ENCODE data around the gene RNF141.

Gene RNF141

GRCh38 chr11:10519630-10520029 lies 21.4 kb downstream of the RNF141 start:
- no peak for DNase-seq

- no peak for DNase-seq
These were observed 22.1 kb downstream of the RNF141 start for GRCh38 chr11:10518891-10519290.

DNA sequence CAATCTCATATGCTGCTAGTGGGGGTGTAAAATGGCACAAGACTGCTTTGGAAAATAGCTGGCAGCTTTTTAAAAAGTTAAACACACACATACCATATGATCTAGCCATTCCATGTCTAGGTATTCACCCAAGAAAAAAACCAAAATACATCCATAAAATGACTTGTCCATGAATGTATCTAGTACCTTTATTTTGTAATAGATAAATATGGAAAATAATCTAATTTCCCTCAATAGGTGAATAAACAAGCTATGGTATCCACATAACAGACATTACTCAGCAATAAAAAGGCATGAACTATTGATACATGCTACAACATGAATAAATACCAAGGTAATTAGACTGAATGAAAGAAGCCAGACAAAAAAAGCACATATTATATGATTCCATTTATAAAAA lies 22.9 kb downstream of the RNF141 start:
- no peak for DNase-seq

GRCh38 chr11:10515418-10515817 lies 25.6 kb downstream of the RNF141 start:
- DNase-seq = no peak

- no peak for DNase-seq
These were observed 26.3 kb downstream of the RNF141 start for GRCh38 chr11:10514709-10515108.

DNA sequence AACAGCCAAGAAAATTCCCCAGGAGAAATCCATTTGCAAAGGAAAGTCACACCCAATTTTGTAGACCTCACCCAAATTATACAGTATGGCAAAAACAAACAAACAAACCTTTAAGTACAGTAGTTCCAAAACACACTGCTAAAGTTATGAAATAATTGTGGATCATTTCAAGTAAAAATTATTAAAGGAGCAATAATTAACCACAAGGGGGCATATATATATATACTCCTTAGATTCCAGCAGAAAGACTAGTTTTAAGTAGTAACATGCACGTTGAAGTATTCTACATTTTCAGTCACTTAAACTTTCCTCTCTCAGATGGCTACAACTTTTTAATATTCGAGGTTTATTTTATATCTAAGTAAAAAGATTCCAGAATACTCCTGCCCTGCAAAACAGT lies 26.8 kb downstream of the RNF141 start:
- DNase-seq = no peak

DNA sequence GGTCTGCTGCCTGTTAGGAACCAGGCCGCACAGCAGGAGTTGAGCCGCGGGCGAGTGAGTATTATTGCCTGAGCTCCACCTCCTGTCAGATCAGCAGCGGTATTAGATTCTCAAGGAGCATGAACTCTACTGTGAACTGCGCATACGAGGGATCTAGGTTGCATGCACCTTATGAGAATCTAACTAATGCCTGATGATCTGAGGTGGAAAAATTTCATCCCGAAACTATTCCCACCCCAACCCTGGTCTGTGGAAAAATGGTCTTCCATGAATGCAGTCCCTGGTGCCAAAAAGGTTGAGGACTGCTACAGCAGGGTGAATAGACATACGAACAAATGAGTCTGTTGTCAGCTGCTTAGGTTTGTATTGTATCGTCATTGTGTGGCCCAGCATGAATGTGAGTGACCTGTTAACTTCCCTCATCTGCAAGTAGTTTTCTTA lies 29.8 kb downstream of the RNF141 start:
- DNase-seq = no peak

GRCh38 chr11:10506008-10506370 lies 35.0 kb downstream of the RNF141 start:
- DNase-seq = no peak

GRCh38 chr11:10505278-10506007 lies 35.5 kb downstream of the RNF141 start:
- no peak for DNase-seq

- no peak for DNase-seq
These were observed 36.5 kb downstream of the RNF141 start for GRCh38 chr11:10504490-10504889.

- DNase-seq = no peak
These were observed 37.1 kb downstream of the RNF141 start for GRCh38 chr11:10503777-10504480.

GRCh38 chr11:10503221-10503620 lies 37.8 kb downstream of the RNF141 start:
- DNase-seq = no peak

DNA sequence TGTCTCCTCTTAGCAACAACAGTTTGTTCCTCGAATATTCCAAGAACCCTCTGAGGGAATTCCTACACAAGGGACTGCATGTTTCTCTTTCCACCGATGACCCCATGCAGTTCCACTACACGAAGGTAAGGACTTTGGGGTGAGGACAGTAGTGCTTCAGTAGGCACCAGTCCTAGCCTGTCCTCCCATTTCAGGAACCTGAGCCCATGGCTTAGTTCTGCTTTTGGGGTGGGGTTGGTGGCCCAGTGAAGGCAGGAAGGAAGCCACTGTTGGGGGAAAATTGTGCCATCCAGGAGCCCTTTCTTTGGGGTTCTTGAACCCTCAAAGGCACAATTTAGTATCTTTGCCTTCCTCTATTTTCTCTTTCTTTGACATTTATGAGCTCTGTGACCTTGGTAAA lies 38.2 kb downstream of the RNF141 start:
- DNase-seq = no peak

DNA sequence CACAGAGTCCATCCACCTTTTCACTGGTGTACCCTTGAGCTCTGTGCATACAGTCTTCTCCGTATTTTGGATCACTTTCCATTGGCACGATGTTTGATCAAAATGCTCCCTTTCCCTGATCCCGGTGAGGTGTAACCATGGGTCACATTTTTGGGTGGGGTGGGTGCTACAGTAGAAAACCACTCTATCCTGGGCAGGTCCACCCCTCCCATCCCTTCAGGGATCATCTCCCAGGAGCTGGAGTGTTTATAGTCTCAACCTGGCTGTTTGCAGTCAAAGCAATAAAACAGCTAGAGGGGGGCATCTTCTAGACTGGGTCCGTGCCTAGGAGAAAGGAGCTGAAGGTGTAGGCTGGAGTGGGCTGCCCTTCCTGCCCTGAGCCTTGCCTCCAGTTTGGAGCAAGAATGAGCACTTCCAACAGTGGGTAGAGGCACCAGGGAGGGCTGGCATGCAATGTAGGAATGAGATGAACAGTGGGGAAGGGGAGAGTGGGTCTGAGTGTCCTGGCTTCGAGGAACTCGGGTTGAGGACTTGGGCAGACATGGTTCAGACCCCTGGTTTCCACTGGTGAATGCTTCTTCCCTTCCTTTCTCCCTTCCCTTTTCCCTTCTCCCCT lies 38.8 kb downstream of the RNF141 start:
- no peak for DNase-seq

DNA sequence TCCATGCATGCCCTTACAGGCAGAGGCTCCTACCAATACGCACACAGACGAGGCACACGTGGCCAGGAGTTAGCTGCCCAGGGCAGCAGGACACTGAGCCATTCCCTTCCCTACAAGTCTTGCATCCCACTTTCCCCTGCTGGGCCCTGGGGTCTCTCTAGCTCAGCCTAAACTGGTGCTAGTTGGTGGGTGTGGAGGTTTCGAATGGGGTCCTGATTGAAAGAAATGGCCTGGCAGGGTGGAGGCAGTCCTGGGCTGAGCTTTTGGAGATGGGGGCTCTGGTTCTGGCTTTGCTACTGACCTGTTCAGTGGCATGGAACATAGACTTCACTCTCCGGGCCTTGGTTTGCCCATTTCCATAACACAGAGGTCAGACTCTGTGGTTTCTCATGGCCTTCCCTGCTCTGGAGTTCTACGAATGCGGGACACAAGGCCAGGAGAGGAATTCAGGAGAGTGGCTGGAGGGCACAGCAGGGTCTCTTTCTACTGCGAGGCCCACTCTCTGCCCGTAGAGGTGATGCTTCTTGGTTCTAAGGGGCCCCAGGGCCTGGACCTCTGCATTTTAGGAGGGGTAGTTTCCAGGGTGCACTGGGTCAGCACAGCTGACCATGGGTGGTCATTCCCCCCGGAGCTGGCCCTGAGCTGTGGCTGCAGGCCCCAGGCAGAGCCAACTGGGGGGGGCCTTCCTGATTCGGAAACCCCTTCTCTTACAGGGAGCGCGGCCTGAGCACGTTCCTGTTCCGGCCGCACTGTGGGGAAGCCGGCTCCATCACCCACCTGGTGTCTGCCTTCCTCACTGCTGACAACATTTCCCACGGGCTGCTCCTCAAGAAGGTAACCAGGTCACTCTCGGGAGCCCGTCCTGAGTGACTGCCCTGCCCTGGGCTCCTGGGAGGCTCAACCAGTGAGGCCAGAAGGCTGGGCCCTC lies 40.0 kb downstream of the RNF141 start:
- no peak for DNase-seq

DNA sequence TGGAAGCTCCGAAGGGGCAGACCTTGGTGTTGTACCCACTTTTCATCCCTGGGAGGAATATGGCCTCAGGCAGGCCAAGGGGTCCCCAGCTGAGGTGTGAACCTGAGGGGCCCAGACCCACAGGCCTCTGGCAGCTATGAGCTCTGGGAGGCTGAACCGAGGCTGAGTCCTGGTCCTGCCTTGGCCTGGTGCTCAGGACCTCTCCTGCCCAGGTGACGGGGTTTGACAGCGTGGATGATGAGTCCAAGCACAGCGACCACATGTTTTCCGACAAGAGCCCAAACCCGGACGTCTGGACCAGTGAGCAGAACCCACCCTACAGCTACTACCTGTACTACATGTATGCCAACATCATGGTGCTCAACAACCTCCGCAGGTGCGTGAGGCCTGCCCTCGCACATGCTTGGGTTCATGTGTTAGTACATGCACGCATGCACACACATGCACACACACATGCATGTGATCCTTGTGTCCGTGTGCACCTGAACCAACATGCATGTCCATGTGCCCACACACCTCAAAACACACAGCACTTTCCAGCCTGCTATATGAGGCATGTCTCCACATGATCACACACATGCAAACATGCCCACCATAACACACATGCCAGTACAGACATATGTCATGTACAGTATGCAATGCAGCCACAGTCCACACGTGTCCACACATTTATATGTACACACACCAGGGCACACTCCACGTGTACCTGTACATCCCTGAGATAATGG lies 40.9 kb downstream of the RNF141 start:
- DNase-seq = no peak

DNA sequence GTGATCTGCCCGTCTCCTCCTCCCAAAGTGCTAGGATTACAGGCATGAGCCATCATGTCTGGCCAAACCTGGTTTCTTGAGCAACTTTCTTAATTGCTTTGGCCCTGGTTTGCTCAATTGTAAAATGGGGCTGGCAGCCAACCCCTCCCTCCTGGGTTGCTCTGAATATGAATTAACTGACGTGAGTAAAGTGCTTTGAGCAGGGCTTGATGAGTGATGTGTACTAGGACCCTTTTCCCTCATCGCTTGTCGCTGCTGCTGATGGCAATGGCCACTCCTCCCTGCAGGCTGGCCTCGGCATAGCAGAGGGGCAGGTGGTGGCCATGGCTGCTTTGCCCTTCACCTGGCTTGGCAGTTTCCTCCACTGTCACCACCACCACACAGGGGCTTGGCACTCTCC lies 41.5 kb downstream of the RNF141 start:
- DNase-seq = no peak

DNA sequence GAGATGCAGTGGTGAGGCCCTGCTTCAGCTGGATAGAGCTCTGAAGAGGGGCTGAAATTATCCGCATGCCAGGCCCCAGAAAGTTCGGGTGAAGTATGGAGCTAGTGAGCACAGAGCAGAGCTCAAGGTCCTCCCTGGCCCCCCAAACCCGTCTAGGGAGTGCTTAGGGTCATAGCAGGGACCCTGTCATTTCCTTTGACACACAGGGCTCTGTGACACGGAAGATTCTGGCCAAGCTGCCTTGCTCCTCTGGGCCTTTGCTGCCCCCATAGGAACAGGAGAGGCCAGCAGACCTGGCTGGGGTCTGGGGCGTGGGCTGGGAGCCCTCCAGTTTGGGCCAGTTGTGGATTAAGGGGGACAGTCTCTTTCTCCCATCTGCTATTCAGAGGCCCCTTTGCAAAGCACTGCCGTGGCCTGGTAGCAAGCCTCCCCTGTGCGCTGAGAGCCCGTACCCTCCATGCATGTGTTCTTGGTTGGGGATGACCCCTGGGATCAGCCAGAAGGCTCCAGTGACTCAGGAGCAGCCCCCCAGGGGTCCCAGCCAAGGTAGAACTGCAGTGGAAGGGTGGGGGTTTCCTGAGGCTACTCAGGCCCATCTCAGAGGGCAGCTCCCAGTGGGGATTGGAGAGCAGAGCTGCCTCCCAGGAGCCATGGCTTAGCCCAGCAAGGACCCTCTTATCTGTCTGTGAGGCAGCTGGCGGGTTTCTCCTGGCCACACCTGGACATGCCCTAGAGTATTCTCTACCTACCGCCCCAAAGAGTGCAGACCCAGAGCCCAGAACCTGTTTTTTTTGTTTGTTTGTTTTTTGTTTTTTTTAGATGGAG lies 42.3 kb downstream of the RNF141 start:
- DNase-seq = no peak

DNA sequence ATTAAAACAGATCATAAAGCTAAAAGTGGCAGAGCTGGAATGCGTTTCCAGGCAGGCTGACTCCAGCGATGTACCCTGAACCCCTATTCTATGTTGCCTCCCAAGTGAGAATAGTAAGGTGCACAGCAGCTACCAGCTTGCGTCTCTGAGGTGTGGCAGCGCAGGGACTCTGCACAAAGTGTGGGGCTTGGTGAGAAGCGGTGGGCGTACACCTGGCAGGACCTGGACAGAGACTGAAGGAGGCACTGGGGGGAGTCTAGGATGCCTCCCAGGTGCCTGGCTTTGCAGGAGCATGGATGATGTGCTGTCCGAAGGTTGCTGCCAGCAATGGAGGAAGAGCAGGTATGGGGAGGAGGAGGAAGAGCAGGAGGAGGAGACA lies 43.0 kb downstream of the RNF141 start:
- no peak for DNase-seq

GRCh38 chr11:10497371-10498021 lies 43.5 kb downstream of the RNF141 start:
- no peak for DNase-seq

Data from activated CD4-positive, alpha-beta T cell treated with anti-CD3 and anti-CD28 coated beads, Interleukin-2, Interleukin-6, amounts not matched to agents 100 ng/mL and 50 ng/mL, durations not matched to agents 16 hours and 8 hours (primary cell).